SU-DHL-6 (cell line): ENCODE measurements around the gene PCK1.

Experiments
- EZH2phosphoT487 ChIP-seq: fragments of 200-600 bp; sonication (generic), shearing (Covaris generic); conservative IDR thresholded peaks from 2 replicates; pipeline ENCODE4 v1.6.1; 2018; ENCODE audit warnings: mild to moderate bottlenecking, antibody characterized with exemption, low read length, moderate library complexity, mixed read lengths
- TF ChIP-seq, protein P1 (sequence below): fragments of 200-600 bp; sonication (generic); IDR thresholded peaks from one replicate; pipeline ENCODE4 v1.5.1; 2017; ENCODE audit warnings: antibody characterized with exemption, mild to moderate bottlenecking, low read length, moderate library complexity; ENCODE audit not compliant: insufficient read depth, poor library complexity, severe bottlenecking

DNA sequence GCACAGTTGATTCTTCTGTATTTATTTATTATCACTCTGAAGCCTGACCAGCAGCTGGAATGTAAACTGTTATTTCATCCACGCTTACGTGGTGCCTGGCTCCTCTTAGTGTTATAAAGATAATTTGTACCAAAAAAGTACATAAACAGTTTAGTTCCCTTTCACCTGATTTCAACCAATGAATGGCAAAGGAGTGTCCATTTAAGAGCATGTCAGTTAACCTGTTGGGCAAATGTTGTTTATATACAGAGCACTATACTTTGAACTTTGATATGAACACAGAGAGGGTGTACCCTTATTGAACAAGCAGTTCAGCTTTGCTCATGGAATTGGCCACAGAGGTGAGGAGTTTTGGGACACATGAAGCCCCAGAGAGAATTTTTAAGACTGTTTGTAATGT, 28.8 kb upstream of the PCK1 start:
- TF ChIP-seq, protein P1, sequence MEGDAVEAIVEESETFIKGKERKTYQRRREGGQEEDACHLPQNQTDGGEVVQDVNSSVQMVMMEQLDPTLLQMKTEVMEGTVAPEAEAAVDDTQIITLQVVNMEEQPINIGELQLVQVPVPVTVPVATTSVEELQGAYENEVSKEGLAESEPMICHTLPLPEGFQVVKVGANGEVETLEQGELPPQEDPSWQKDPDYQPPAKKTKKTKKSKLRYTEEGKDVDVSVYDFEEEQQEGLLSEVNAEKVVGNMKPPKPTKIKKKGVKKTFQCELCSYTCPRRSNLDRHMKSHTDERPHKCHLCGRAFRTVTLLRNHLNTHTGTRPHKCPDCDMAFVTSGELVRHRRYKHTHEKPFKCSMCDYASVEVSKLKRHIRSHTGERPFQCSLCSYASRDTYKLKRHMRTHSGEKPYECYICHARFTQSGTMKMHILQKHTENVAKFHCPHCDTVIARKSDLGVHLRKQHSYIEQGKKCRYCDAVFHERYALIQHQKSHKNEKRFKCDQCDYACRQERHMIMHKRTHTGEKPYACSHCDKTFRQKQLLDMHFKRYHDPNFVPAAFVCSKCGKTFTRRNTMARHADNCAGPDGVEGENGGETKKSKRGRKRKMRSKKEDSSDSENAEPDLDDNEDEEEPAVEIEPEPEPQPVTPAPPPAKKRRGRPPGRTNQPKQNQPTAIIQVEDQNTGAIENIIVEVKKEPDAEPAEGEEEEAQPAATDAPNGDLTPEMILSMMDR: no peak
- no peak for TF ChIP-seq EZH2phosphoT487
